ENCODE data around the gene SNX22. TPM values are rescaled to one million over a fixed set of nuclear protein-coding genes. Genes with fewer than 3 reads are reported as not detected.

SNX22 gene
- total RNA-seq, 1 donor from 2014 or later = under 0.01 TPM

- Histone ChIP-seq H3K36me3 (ENCODE audit: control insufficient read depth, insufficient read depth, low read length) (peaks cover 6% of the 10 kb centered on the region), H3K27me3 (ENCODE audit: control insufficient read depth, insufficient read depth, low read length) (no peaks in the 10 kb centered on the region), H3K4me3 (ENCODE audit: low read depth, low read length) (no peak overlapping the region)
- FAIRE-seq = no peak
- DNase-seq (ENCODE audit: low read depth) = no peak
- TF ChIP-seq CTCF (IDR thresholded peaks at IDR 0.05; ENCODE audit: insufficient read depth, low read length, severe bottlenecking) = no peak
Observed at GRCh38 chr15:64146041-64146440, 5.5 kb upstream of the SNX22 start.

GRCh38 chr15:64146520-64146884, 5.0 kb upstream of the SNX22 start:
- Histone ChIP-seq H3K36me3 (ENCODE audit: control insufficient read depth, insufficient read depth, low read length) (peaks cover 6% of the 10 kb centered on the region), H3K4me3 (ENCODE audit: low read depth, low read length) (no peak overlapping the region), H3K27me3 (ENCODE audit: control insufficient read depth, insufficient read depth, low read length) (no peaks in the 10 kb centered on the region)
- no peak for DNase-seq (ENCODE audit: low read depth)
- no peak for TF ChIP-seq CTCF (IDR thresholded peaks at IDR 0.05; ENCODE audit: insufficient read depth, low read length, severe bottlenecking)
- FAIRE-seq = no peak

DNA sequence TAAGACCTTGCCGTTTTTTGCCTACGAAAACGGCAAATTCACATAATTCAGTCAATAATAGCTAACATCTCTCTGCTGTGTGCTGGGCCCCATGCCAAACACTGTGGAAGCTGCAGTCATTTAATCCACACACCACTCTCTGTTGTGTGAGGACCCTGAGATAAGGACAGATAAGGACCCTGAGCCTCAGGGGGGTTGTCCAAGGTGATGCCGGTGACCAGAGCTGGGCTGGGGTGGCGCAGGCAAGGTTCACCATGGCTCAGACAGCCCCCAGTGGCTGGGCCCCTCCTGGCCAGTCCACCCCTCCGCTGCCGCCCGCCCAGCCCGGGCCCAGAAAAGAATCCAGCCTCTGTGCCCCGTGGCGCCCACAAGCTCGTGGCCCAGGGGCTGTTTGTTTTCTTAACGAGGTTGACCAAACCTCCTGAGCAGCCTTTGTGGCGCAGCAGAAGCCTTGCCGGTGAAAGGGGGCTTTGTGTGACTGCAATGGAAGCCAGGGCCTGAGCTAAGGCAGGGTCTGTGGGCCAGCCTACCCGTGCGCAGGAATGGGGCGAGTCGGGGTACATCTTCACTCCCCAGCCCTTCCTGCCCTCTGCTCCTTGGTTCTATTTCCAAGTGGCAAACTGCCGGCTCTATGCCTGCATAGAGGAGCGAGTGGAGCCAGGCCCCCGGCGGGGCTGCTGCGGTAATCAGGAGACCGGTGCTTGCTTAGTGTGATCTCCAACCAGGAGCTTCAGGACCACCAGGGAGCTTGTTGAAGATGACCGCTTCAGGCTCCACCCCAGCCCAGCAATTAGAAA, 4.4 kb upstream of the SNX22 start:
- no peak for DNase-seq (ENCODE audit: low read depth)
- no peak for FAIRE-seq
- no peaks in the 10 kb centered on the region for H3K27me3 ChIP-seq (ENCODE audit: control insufficient read depth, insufficient read depth, low read length)
- no peak for TF ChIP-seq CTCF (IDR thresholded peaks at IDR 0.05; ENCODE audit: insufficient read depth, low read length, severe bottlenecking)
- peaks cover 6% of the 10 kb centered on the region for H3K36me3 ChIP-seq (ENCODE audit: control insufficient read depth, insufficient read depth, low read length)
- H3K4me3 ChIP-seq (ENCODE audit: low read depth, low read length) = no peak overlapping the region

DNA sequence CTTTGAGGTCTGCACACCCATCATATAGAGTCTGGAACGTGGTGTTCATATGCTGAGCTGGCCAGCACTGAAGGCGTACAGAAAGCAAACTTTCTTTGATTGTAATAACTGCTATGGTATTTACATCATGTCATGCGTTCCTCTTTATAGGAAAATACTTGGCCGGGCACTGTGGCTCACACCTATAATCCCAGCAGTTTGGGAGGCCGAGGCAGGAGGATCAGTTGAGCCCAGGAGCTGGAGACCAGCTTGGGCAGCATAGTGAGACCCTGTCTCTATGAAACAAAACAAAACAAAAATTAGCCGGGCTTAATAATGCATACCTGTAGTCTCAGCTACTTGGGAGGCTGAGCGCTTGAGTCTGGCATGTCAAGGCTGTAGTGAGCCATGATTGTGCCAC, 3.4 kb upstream of the SNX22 start:
- H3K4me3 ChIP-seq (ENCODE audit: low read depth, low read length) = no peak overlapping the region
- no peaks in the 10 kb centered on the region for H3K27me3 ChIP-seq (ENCODE audit: control insufficient read depth, insufficient read depth, low read length)
- DNase-seq (ENCODE audit: low read depth) (no peak), FAIRE-seq (no peak)
- peaks cover 3% of the 10 kb centered on the region for H3K36me3 ChIP-seq (ENCODE audit: control insufficient read depth, insufficient read depth, low read length)
- TF ChIP-seq CTCF (IDR thresholded peaks at IDR 0.05; ENCODE audit: insufficient read depth, low read length, severe bottlenecking) = no peak

GRCh38 chr15:64148581-64148980, 3.0 kb upstream of the SNX22 start:
- Histone ChIP-seq H3K36me3 (ENCODE audit: control insufficient read depth, insufficient read depth, low read length) (peaks cover 2% of the 10 kb centered on the region), H3K27me3 (ENCODE audit: control insufficient read depth, insufficient read depth, low read length) (no peaks in the 10 kb centered on the region), H3K4me3 (ENCODE audit: low read depth, low read length) (no peak overlapping the region)
- DNase-seq (ENCODE audit: low read depth) (no peak), FAIRE-seq (no peak)
- no peak for TF ChIP-seq CTCF (IDR thresholded peaks at IDR 0.05; ENCODE audit: insufficient read depth, low read length, severe bottlenecking)

DNA sequence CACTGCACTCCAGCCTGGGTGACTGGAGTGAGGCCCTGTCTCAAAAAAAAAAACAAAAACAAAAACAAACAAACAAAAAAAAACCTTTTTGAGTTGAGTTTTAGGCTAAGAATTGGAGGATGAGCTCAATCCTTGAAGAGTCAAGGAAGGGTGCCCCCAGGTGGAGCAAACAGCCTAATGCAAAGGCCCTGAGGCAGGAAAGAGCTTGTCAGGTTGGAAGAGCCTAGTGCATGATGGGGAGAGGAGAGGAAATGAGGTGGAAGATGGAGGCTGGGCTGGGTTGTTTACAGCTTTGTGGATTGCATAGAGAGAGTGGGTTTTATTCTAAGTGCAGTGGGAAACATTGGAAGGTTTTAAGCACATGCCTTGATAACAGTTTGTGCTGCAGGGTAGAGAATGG, 2.1 kb upstream of the SNX22 start:
- TF ChIP-seq CTCF (IDR thresholded peaks at IDR 0.05; ENCODE audit: insufficient read depth, low read length, severe bottlenecking) = peak; percentile 25
- DNase-seq (ENCODE audit: low read depth) (peak; percentile 40), FAIRE-seq (no peak)
- Histone ChIP-seq H3K36me3 (ENCODE audit: control insufficient read depth, insufficient read depth, low read length) (peaks cover 2% of the 10 kb centered on the region), H3K4me3 (ENCODE audit: low read depth, low read length) (no peak overlapping the region), H3K27me3 (ENCODE audit: control insufficient read depth, insufficient read depth, low read length) (no peaks in the 10 kb centered on the region)

Measured in bronchial epithelial cell (primary cell).